HG02798 (cell line): ENCODE results near the gene LRP1B.
"Not testable (repeated sequence)": the region's sequence is repeated elsewhere in the genome, so short reads cannot be mapped to it uniquely, and the experiment has no call there.

Experiments used
- ATAC-seq: cut with Tn5 transposase; IDR thresholded peaks from one replicate; pipeline ENCODE4 v1.9.1; 2021; ENCODE audit warnings: mild to moderate bottlenecking; ENCODE audit not compliant: unreplicated experiment, poor library complexity

LRP1B gene

GRCh38 chr2:141911485-141912066 is 219.2 kb downstream of the LRP1B start:
- ATAC-seq: peak; percentile 86

- no peak for ATAC-seq
Observed at GRCh38 chr2:141906678-141907077, 224.1 kb downstream of the LRP1B start.

DNA sequence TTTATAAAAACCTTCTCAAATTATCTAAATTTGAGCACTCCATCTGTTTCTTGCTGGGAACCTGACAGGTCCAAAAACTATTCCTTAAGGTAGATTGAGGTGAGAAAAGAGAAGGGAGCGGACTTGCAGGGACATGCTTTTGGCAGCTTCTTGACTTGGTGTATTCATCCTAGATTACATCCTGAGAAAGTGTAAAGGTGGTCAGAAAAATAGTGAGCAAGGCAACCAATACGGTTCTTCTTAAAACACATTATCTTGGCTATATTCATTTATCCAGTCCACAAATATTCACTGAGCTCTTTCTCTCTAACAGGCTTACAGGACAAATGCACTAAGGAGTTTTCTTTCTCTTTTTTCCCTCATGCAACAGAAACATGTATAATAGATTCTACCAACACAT is 230.0 kb downstream of the LRP1B start:
- ATAC-seq: no peak

- ATAC-seq: no peak
Observed at GRCh38 chr2:141899740-141900139, 231.1 kb downstream of the LRP1B start.

GRCh38 chr2:141889788-141890187 is 241.0 kb downstream of the LRP1B start:
- no peak for ATAC-seq

GRCh38 chr2:141888987-141889555 is 241.7 kb downstream of the LRP1B start:
- no peak for ATAC-seq

GRCh38 chr2:141887363-141887762 is 243.5 kb downstream of the LRP1B start:
- ATAC-seq: no peak

DNA sequence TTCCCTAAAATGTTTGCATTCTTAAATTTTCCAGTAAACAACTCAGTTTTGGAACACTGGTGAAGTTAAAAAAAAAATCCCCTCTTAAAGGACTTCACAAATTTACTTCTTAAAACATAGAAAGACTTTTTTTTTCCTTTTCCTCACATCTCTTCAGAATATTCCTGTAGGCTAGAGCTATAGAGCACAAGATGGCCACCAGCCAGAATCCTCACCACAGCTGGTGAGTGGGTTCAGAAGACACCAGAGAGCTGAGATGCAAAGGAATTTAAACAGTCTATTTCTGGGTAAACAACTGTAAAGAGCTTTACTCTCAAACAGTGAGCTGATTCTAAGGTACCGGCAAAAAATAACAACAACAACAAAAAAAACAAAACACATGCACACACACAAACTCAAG is 252.8 kb downstream of the LRP1B start:
- no peak for ATAC-seq

DNA sequence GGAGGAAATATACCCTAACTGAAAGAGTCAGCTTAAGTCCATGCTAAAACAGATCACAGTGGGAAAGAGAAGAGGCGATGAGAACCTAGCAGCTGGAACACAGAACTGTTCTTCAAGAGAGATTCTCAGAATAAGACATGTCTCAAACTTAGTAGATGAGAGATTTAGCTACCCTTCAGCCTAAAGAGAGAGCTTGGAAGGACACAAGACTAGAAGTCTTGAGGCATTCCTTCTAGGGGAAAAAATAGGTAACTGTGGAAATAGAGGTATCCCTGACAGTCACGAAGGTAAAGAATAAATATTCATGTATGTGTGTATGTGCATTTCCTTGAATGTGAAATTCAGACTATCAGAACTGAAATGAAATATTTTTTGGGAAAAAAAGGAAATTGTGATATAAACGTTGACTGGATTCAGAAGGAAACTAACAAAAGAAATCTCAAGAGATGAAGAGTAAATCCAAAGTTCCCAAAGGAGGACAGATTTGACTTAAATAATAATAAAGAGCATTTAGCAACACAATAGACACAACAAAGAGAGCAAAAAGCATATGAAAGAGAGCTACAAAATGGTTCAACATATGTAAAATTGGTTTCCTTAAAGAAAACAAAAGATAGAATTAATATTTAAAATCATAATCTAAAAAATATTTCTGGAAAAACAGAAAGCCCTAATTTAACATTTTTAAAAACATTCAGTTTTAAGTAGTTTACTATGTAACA is 258.7 kb downstream of the LRP1B start:
- no peak for ATAC-seq

GRCh38 chr2:141869572-141869971 is 261.2 kb downstream of the LRP1B start:
- ATAC-seq: no peak

- ATAC-seq: no peak
Observed at GRCh38 chr2:141863964-141864363, 266.9 kb downstream of the LRP1B start.

DNA sequence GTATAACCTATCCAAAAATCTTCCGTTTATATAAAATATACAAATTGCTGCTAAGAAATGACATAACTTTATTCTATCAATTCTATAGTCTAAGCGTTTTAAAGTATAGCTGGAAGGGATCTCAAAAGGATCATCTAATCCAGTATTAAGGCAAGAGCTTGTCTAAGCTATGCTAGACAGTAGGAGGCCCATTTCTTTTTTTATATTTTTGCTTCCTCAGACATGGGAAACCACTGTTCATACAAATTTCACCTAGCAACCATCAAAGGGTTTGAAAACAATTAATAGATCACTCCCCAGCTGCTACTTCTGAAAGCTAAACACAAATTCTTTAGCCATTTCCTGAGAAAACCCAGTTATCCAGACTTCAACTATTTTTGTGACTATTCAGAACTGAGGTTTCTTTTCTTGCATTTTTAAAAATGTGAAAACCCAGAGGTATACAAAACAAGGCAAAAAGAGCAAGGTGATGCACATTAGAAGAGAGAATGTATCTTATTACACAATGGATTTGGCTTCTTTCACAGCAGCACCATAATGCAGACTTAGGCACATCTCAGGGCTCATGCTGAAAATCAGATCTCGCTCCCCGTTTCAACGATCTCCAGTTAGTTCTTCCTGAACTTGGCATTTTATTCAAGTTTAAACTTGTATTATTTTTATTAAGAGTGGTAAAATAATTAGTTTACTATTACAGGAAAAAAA is 274.4 kb downstream of the LRP1B start:
- ATAC-seq: no peak

- ATAC-seq: no peak
Observed at GRCh38 chr2:141848191-141848590, 282.6 kb downstream of the LRP1B start.

GRCh38 chr2:141844231-141844630 is 286.6 kb downstream of the LRP1B start:
- no peak for ATAC-seq

DNA sequence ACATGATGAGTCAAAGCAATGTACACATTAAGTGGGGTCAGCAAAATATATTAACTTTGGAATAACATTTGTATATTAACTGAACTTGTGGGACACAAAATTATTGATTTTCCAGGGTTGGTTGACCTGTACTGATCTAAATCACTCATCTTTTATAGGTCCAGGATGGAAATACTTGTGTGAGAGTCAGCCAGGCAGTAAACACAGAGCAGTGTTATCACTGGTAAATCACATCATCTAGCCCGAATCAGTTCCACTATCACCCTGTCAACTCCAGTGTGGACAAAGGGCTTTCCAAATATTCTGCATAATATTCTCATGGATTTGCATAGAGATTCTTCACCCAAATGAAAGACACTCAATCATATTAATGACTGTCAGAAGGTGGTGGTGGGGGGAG is 295.7 kb downstream of the LRP1B start:
- no peak for ATAC-seq

GRCh38 chr2:141828761-141829160 is 302.1 kb downstream of the LRP1B start:
- no peak for ATAC-seq

DNA sequence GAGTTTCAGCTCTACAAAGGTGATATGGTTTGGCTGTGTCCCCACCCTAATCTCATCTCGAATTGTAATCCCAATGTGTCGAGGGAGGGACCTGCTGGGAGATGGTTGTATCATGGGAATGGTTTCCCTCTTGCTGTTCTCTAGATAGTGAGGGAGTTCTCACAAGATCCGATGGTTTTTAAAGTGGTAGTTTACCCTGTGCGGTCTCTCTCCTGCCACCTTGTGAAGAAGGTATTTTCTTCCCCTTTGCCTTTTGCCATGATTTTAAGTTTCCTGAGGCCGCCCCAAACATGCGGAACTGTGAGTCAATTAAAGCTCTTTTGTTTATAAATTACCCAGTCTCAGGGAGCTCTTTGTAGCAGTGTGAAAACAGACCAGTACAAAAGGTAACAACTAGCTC is 306.0 kb downstream of the LRP1B start:
- no peak for ATAC-seq

- ATAC-seq: no peak
Observed at GRCh38 chr2:141820893-141821292, 309.9 kb downstream of the LRP1B start.

DNA sequence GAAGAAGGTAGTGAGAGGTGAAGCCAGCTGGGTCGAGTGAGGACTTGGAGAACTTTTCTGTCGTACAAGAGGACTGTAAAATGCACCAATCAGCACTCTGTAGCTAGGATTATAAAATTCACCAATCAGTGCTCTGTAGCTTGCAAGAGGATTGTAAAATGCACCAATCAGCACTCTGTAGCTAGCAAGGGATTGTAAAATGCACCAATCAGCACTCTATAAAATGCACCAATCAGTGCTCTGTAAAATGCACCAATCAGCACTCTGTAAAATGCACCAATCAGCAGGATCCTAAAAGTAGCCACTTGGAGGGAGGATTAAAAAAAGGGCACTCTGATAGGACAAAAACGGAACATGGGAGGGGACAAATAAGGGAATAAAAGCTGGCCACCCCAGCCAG is 315.5 kb downstream of the LRP1B start:
- not testable (repeated sequence) for ATAC-seq

DNA sequence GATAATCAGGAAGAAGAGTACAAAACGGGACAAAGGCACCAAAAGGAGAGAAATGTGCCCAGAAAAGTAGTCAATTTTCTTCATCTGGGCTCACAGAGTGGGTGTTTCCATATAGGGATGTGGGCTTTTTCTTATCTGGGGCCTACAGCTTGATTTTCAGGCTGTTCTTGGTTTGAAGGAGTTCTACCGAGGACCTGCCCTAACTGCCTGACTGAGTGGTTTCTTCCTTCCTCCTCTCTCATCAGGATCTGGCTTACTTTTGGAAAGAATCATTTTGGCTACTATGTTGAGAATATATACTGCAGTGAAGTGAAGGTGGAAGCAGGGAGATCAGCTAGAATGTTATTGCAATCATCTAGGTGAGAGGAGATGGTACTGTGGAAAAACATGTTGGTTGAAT is 316.7 kb downstream of the LRP1B start:
- no peak for ATAC-seq

GRCh38 chr2:141810148-141810547 is 320.7 kb downstream of the LRP1B start:
- ATAC-seq: no peak
